ENCODE data around the gene LMF2.

LMF2 gene, protein sequence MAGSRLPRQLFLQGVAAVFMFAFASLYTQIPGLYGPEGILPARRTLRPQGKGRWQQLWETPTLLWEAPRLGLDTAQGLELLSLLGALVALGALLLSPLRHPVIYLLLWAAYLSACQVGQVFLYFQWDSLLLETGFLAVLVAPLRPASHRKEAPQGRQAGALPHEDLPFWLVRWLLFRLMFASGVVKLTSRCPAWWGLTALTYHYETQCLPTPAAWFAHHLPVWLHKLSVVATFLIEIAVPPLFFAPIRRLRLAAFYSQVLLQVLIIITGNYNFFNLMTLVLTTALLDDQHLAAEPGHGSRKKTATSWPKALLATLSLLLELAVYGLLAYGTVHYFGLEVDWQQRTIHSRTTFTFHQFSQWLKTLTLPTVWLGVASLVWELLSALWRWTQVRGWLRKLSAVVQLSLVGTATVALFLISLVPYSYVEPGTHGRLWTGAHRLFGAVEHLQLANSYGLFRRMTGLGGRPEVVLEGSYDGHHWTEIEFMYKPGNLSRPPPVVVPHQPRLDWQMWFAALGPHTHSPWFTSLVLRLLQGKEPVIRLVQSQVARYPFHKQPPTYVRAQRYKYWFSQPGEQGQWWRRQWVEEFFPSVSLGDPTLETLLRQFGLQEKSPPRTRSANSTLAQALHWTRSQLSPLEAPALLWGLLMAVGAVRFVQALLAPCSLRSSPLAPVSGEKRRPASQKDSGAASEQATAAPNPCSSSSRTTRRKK

DNA sequence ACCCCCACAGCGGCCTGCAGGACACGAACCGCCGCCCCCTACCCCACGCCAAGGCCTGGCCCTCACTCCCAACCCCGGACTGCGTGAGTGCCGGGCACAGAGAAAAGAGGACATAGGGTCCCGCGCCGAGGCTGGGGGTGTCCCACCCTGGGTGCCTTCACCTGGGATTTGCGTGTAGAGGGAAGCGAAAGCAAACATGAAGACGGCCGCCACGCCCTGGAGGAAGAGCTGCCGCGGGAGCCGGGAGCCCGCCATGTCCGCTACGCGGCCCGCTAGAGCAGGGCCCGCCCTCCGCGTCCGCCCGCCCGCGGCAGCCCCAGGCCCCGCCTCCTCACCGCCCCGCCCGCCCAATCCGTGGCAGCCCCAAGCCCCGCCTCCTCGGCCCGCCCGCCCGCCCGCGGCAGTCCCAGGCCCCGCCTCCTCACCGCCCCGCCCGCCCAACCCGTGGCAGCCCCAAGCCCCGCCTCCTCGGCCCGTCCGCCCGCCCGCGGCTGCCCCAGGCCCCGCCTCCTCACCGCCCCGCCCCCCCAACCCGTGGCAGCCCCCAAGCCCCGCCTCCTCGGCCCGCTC, at the start of gene LMF2:
LMF2 (minus strand) TSS at position 282 of the 570 bp plus-strand sequence; CDS start at position 255, 27 bp downstream.
- Mint-ChIP-seq H3K9me3 (no peaks in the 10 kb centered on the region), H3K27ac (peak within 1 kb of the TSS; percentile 96), H3K4me1 (ENCODE audit: low read depth) (peaks cover 16% of the 10 kb centered on the region), H3K4me3 (peak within 1 kb of the TSS; percentile 96), H3K27me3 (ENCODE audit: low read depth) (no peaks in the 10 kb centered on the region), H3K36me3 (ENCODE audit: low read depth) (peaks cover 3% of the 10 kb centered on the region)

DNA sequence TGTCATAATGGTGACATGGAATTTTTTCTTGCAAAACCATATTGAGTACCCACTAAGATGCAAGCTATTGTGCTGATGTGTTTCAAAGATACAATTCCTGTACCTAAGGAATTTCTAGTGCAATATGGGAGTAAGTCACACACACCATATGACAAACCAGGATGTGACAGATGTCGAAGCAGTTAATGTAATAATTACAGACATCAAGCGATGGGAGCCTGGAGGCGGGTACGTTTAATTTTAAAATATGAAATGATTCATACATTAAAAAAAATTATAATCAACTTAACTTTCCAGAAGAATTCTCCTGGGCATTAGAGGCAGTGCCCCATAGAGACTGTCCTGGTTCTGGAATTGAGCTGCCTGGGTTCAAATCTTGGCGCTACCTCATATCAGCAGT, 49.2 kb upstream of the LMF2 start:
- Mint-ChIP-seq H3K36me3 (ENCODE audit: low read depth) (no peaks in the 10 kb centered on the region), H3K4me3 (no peak overlapping the region), H3K4me1 (ENCODE audit: low read depth) (peaks cover 7% of the 10 kb centered on the region), H3K27ac (no peak overlapping the region), H3K9me3 (no peaks in the 10 kb centered on the region), H3K27me3 (ENCODE audit: low read depth) (no peaks in the 10 kb centered on the region)

DNA sequence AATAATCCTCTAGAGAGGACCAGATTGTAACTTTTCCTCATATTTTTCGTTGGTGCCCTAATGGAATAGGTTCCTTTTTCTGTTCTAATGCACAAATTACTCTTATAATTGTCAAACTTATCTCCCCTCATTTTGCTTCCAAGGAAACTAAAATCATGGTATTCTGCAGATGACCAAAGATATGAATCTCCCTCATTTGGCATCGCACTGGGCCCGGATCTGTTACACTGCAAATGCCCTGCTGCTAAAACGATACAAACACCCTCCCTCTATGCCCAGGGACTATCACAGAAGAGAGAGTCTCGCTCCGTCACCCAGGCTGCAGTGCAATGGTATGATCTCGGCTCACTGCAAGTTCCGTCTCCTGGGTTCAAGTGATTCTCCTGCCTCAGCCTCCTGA, 45.8 kb upstream of the LMF2 start:
- Mint-ChIP-seq H3K4me3 (no peak overlapping the region), H3K4me1 (ENCODE audit: low read depth) (peaks cover 11% of the 10 kb centered on the region), H3K27me3 (ENCODE audit: low read depth) (no peaks in the 10 kb centered on the region), H3K36me3 (ENCODE audit: low read depth) (peaks cover 8% of the 10 kb centered on the region), H3K27ac (no peak overlapping the region), H3K9me3 (no peaks in the 10 kb centered on the region)

GRCh38 chr22:50551160-50551752, 43.8 kb upstream of the LMF2 start:
- H3K27ac Mint-ChIP-seq = no peak overlapping the region
- peak overlapping the region; percentile 37 for H3K4me3 Mint-ChIP-seq
- peaks cover 17% of the 10 kb centered on the region for H3K4me1 Mint-ChIP-seq (ENCODE audit: low read depth)
- peaks cover 8% of the 10 kb centered on the region for H3K36me3 Mint-ChIP-seq (ENCODE audit: low read depth)
- no peaks in the 10 kb centered on the region for H3K27me3 Mint-ChIP-seq (ENCODE audit: low read depth)
- H3K9me3 Mint-ChIP-seq = no peaks in the 10 kb centered on the region

DNA sequence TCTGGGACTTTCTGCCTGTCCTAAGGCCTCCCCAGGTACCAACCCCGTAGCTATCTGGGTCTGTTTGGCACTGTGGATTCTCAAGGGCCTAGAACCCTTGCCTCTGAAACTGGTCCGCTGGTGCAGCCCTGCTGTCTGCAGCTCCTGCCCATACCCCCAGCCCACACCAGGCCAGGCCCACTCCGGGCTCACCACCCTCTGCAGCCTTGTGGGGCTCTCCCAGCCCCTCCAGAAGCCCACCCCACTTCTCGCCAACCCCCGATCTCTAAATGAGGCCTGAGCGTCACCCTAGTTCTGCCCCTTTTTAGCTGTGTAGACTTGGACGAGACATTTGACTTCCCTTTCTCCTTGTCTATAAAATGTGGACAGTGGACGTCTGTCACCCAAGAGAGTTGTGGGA, 42.9 kb upstream of the LMF2 start:
- Mint-ChIP-seq H3K27me3 (ENCODE audit: low read depth) (no peaks in the 10 kb centered on the region), H3K4me1 (ENCODE audit: low read depth) (peaks cover 25% of the 10 kb centered on the region), H3K9me3 (no peaks in the 10 kb centered on the region), H3K27ac (peak overlapping the region; percentile 65), H3K36me3 (ENCODE audit: low read depth) (peaks cover 8% of the 10 kb centered on the region), H3K4me3 (peak overlapping the region; percentile 75)

- H3K4me1 Mint-ChIP-seq (ENCODE audit: low read depth) = peaks cover 36% of the 10 kb centered on the region
- peak overlapping the region; percentile 74 for H3K27ac Mint-ChIP-seq
- no peaks in the 10 kb centered on the region for H3K27me3 Mint-ChIP-seq (ENCODE audit: low read depth)
- H3K36me3 Mint-ChIP-seq (ENCODE audit: low read depth) = peaks cover 8% of the 10 kb centered on the region
- peak overlapping the region; percentile 75 for H3K4me3 Mint-ChIP-seq
- H3K9me3 Mint-ChIP-seq = no peaks in the 10 kb centered on the region
Measured at GRCh38 chr22:50548921-50549790, 41.7 kb upstream of the LMF2 start.

DNA sequence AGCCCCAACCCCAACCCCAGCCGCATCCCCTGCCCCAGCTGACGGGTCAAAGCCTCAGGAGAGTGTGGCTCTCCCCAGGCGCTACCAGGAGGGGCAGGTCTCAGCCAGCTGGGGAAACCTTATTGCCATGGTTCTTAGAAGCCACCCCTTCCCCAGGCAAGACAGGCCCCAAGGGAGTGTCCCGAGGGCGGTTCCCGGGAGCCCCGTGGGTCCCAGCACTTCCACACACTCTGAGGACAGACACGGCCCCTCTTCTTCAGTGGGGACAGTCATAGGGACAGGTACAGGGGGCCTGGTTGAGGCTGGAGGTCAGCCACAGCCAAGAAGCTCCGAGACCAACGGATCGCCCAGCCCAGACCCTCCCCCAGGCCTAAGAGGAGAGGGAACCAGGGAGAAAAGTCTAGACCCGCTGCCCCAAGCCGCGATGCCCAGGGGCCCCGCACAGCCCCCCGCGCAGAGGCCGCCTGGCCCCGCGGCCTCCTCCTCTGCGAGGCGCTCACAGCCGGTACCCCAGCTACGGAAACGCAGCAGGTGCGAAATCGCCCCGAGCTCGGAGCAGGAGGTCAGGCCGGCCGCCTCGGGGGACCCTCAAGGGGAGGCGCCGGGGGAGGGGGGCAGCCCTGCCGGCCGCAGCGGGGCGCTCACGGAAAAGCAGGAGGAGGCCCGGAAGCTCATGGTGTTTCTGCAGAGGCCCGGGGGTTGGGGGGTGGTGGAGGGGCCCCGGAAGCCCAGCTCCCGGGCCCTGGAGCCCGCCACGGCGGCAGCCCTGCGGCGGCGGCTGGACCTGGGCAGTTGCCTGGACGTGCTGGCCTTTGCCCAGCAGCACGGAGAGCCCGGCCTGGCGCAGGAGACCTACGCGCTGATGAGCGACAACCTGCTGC, 40.8 kb upstream of the LMF2 start:
- Mint-ChIP-seq H3K9me3 (no peaks in the 10 kb centered on the region), H3K4me1 (ENCODE audit: low read depth) (peaks cover 36% of the 10 kb centered on the region), H3K27me3 (ENCODE audit: low read depth) (no peaks in the 10 kb centered on the region), H3K4me3 (peak overlapping the region; percentile 67), H3K36me3 (ENCODE audit: low read depth) (peaks cover 8% of the 10 kb centered on the region), H3K27ac (peak overlapping the region; percentile 85)

GRCh38 chr22:50547263-50547985, 39.9 kb upstream of the LMF2 start:
- peaks cover 39% of the 10 kb centered on the region for H3K4me1 Mint-ChIP-seq (ENCODE audit: low read depth)
- H3K36me3 Mint-ChIP-seq (ENCODE audit: low read depth) = peaks cover 10% of the 10 kb centered on the region
- peak overlapping the region; percentile 84 for H3K27ac Mint-ChIP-seq
- no peaks in the 10 kb centered on the region for H3K9me3 Mint-ChIP-seq
- no peaks in the 10 kb centered on the region for H3K27me3 Mint-ChIP-seq (ENCODE audit: low read depth)
- H3K4me3 Mint-ChIP-seq = peak overlapping the region; percentile 65

DNA sequence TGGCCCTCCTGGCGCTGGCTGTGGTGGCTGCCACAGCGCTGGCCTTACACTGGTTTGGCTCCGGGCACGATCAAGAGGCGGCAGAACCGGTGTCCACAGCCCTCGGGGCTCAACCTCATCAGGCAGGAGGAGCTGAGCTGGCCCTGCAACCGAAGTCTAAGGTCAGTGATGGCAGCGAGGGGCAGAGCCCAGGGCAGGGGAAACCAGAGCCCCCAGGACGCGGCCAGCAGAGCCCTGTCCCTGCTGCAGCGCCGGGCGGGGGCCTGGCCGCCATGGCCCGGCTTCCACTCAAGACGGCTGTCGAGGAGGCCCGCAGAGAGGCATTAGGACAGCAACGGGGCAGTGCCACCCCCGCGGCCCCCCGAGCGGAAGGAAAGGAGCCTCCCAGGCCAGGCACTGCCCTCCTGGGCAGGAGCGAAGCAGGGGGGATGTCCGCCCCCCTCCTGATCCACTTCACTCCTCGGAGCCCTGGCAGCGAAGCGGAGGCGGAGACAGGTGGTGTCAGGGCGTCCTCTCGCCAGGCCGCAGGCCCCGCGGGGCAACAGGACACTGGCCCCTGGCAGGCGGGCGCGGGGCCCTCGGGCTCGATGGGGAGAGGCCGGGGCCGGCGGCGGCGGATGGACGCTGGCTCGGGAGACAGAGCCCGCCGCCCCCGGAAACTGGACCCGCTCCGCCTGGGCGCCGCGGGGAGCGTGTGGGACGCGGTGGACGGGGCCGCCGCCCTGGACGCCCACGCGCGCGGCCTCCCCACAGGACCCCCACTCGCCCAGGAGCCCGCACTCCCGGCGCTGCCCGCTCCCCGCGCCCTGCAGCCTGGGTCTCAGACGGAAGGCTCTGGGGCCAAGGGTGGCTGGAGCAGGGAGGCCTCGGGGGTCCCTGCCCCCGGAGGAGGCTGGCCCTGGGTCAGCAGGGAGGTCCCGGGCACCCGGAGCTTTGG, 39.1 kb upstream of the LMF2 start:
- Mint-ChIP-seq H3K27ac (peak overlapping the region; percentile 55), H3K36me3 (ENCODE audit: low read depth) (peaks cover 13% of the 10 kb centered on the region), H3K4me3 (peak overlapping the region; percentile 58), H3K27me3 (ENCODE audit: low read depth) (no peaks in the 10 kb centered on the region), H3K4me1 (ENCODE audit: low read depth) (peaks cover 45% of the 10 kb centered on the region), H3K9me3 (no peaks in the 10 kb centered on the region)

DNA sequence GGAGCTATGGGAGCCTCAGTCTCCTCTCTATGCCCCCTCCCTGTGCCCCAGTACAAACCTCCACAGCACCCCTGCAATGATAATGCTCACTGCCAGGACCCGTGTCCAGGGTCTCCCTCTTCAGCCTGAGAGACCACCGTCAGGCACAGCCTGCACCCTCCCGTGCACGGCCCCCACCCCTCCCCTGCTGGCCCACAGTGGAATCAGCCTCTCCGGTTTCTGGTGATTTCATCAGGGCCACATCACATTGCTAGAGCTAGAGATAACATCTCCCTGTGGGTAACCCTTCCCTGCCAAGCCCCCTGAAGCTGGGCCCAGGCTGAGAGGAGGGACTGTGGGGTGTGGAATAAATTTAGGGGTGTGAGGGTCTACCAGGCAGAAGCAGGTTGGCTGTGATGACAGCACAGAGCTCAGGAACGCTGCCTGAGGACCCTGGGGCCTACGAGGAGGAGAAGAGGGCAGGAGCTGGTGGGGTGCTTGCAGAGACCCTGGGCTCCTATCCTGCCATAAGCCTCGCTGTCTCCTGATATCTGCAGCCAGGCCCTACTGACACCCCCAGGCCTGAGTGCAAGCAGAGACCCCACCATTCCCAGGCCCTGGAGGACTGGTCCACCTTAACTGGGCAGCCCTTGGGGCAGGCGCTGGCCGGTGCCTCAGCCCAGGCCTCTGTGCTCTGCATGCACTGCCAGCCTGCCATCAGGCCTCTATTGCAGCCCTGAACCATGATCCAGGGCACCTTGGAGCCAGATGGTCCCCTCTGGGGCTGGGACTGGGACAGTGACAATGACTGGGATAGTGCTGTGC, 38.2 kb upstream of the LMF2 start, which contains the start of gene KLHDC7B:
KLHDC7B (plus strand) TSS at position 378 of the 804 bp plus-strand sequence; CDS start at position 723, 345 bp downstream.
- peak within 1 kb of the TSS; percentile 86 for H3K27ac Mint-ChIP-seq

DNA sequence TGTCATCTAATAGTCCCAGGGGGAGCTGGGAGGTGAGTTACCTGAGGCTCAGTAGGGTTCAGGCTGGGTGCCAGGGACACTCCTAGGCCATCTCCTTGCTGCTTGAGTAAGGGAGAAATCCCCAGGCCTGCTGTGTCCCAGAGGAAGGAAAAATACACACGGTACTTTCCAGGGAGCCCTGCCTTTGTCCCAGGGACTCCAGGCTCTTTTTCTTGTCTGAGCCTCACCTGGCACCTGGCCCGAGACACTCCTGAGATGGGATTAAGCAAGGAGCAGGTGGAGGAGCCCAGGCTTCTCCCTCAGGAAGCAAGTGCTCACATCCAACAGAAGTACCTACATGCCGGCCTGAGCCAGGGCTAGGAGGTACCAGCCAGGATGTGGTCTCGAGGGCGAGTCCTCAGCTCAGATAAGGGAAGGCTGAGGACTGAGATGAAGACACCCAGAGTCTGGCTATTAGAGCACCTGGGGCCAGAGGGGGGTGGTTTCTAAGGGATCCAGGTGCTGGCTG, 37.3 kb upstream of the LMF2 start:
- Mint-ChIP-seq H3K27ac (peak overlapping the region; percentile 86), H3K27me3 (ENCODE audit: low read depth) (no peaks in the 10 kb centered on the region), H3K36me3 (ENCODE audit: low read depth) (peaks cover 10% of the 10 kb centered on the region), H3K9me3 (no peaks in the 10 kb centered on the region), H3K4me3 (peak overlapping the region; percentile 37), H3K4me1 (ENCODE audit: low read depth) (peaks cover 49% of the 10 kb centered on the region)

More for the DNA sequence above, 38.2 kb upstream of the LMF2 start, which contains the start of gene KLHDC7B:
- no peaks in the 10 kb centered on the region for H3K27me3 Mint-ChIP-seq (ENCODE audit: low read depth)
- no peaks in the 10 kb centered on the region for H3K9me3 Mint-ChIP-seq
- H3K36me3 Mint-ChIP-seq (ENCODE audit: low read depth) = peaks cover 11% of the 10 kb centered on the region
- peak within 1 kb of the TSS; percentile 58 for H3K4me3 Mint-ChIP-seq
- H3K4me1 Mint-ChIP-seq (ENCODE audit: low read depth) = peaks cover 51% of the 10 kb centered on the region

Data from T-helper 1 cell treated with Interleukin-12 subunit alpha and Interleukin-12 subunit beta and Interleukin-4 antibody, amounts not matched to agents 30 μg/mL and 1 μg/mL, for 36 hours (primary cell).